Measurements from ENCODE around the gene EYS.

EYS gene

GRCh38 chr6:64926051-64926450 is 781.0 kb downstream of the EYS start:
- DNase-seq: no peak

- DNase-seq: no peak
Measured at GRCh38 chr6:64920257-64920656, 786.8 kb downstream of the EYS start.

DNA sequence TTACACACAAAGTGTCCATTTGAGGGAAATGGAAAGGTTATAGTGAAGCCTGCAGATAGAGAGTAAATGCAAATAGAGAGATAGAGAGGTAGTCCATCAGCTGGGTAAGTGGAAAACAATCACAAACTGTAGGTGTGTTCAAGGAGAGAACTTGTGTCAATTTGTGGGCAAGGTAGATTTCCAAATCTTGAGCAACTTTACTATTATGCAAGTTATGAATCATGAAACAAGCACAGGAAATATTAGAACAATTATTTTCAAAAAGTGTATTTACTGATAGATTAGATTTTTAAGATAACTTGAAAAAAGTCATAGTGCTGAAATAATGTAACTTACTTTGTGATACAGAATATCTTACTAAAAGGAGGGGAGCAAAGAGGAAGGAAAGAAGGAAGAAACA is 792.9 kb downstream of the EYS start:
- no peak for DNase-seq

GRCh38 chr6:64912966-64913365 is 794.1 kb downstream of the EYS start:
- no peak for DNase-seq

GRCh38 chr6:64908104-64908503 is 798.9 kb downstream of the EYS start:
- DNase-seq: no peak

GRCh38 chr6:64904616-64905015 is 802.4 kb downstream of the EYS start:
- no peak for DNase-seq

- DNase-seq: no peak
Measured at GRCh38 chr6:64902596-64902995, 804.4 kb downstream of the EYS start.

DNA sequence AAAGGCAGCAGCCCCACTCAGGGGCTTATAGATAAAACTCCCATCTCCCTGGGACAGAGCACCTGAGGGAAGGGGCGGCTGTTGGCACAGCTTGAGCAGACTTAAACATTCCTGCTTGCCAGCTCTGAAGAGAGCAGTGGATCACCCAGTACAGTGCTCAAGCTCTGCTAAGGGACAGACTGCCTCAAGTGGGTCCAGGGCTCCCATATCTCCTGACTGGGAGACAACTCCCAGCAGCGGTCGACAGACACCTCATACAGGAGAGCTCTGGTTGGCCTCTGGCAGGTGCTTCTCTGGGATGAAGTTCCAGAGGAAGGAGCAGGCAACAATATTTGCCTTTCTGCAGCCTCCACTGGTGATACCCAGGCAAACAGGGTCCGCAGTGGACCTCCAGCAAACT is 810.1 kb downstream of the EYS start:
- no peak for DNase-seq

DNA sequence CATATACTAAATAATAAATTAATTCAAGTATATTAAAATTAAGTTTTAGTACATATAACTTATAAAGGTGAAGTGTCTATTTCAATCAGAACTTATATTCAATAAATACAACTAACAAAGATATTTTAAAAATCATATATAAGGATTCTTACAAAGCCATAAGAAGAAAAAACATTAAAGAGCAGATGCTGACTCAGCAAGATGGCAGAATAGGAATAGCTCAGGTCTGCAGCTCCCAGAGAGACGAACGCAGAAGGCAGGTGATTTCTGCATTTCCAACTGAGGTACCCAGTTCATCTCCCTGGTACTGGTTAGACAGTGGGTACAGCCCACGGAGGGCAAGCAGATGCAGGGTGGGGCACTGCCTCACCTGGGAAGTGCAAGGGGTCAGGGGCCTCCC is 811.1 kb downstream of the EYS start:
- no peak for DNase-seq

- no peak for DNase-seq
Measured at GRCh38 chr6:64890609-64891008, 816.4 kb downstream of the EYS start.

DNA sequence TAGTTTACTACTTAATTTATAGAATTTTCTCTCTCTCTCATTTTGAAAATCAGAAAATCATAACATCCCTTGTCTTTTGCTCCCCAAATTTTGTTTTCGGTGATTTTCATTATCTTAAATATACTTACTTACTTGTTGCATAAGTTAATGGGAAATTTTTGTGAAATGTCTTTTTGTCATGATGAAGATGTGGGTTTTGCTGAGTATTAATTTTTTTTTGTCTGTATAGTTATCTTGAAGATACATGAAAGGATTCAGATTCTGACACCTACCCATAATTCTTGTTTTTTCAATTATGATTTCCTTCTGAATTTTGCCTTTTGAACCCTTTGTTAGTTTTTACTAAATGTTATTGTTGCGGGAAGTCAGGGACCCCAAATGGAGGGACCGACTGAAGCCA is 817.9 kb downstream of the EYS start:
- DNase-seq: no peak

DNA sequence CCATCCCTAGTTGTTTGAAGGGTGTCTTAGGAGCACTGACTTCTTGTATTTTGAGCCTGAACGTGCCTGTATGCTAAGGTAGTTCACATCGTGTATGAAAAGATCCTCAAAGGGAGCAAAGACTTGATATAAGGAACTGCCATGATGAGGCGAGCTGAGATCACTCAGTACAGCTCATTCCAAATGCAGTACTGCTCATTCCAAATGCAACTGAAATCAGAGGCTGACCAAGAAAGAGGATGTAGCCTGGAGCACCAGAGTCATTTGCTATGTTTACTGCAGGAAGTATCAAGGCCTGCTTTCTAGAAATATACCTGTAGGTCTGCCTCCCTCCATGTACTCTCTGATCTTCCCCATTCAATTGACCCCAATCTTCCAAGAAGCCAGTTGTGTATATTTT is 832.2 kb downstream of the EYS start:
- DNase-seq: no peak

DNA sequence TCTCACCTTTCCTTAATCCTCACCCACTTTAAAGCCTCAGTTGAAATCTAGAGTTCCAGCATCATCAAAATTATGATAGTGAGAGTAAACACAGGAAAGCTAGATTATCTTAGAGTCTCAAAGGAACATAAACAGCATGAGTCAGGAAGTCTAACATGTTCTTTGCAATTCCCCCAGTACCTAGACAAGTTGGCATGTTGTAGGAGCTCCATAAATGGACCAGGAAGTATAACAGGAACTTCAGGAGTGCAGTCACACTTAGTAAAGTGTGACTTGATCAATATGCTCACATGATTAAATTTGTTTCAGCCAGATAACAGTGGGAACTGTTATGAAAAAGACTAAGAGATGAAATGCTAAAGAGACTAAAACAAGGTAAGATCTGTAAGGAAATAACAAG is 834.4 kb downstream of the EYS start:
- DNase-seq: no peak

DNA sequence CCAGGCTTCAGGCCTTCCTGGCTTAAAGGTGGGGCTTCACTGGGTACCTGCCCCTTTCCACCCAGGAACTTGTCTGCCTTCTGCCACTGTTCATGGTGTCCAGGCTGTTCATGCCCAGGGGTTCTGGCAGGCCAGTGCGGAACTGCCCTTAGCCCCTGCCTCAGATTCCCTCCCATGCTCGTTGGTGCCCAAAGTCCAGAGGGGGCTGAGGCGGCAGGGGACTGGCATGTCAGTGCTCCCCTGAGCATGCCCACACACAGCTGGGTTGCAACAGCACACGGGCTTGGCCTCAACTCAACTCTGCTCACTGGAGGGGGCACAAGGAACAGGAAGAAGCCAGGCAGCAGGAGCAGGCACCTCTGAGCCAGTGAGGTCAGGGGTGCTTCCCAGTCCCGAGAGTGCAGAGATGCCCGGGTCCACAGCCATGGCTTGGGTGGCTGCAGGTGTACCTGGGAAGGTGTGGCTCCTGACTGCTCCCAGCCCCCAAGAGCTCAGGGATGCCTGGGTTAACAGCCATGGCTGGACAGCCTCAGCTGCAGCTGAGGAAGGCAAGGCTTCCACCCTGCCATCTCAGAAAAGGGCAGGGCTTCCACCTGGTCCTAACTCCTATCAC is 845.9 kb downstream of the EYS start:
- DNase-seq: no peak

DNA sequence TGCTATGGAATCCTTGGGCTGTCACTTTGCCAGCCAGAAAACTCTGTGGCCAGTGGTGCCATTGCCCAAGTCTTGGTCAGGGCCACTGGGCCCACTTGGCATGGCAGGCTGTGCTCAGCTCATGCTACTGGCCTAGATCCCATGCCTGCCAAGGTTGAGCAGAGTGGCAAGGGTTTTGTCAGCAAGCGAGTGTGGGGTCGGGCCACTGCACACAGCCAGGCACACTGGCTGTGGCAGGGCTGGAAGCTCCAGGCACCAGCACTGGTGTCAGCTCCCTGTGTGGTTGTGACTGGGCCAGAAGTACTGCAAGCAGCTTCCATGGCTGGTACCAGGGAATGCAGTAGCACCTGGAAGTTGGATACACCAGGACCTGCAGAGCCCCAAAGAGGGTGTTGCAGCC is 846.8 kb downstream of the EYS start:
- no peak for DNase-seq

- DNase-seq: no peak
Measured at GRCh38 chr6:64850121-64850520, 856.9 kb downstream of the EYS start.

DNA sequence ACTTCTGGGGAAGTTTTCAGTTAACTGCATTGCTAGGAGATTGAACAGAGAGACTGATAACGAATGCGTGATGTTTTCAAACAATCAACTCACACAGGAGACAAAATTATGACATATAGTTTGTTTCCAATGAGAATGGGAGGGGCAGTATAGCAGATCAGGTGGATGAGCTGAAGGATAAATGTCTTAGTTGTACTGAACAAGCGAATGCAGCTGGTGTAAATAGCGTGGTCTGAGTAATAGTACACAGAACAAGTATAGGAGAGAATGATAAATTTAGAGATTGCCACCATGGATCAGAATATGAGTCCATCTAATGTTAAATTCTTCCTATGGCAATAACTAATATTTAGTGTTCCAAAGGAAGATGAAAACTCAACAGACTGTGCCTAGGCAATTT is 858.6 kb downstream of the EYS start:
- DNase-seq: no peak

DNA sequence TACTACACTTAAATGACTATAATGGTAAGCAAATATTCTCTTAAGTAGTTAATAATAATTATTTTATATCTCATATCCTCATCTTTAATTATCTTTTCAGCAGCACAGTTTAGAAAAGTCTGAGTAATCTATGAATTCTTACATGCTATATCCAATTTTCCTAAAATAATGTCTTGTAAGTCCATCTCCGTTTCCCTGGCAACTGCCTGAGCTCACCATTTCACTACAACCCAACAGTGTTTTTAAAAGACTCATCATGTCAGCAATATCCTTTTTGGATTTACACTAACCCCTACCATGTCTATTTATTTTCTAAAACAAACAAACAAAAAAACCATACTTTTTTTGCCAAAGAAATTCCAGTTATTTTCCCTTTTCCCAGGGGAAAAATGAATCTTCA is 859.6 kb downstream of the EYS start:
- no peak for DNase-seq

GRCh38 chr6:64838726-64839125 is 868.3 kb downstream of the EYS start:
- DNase-seq: no peak

DNA sequence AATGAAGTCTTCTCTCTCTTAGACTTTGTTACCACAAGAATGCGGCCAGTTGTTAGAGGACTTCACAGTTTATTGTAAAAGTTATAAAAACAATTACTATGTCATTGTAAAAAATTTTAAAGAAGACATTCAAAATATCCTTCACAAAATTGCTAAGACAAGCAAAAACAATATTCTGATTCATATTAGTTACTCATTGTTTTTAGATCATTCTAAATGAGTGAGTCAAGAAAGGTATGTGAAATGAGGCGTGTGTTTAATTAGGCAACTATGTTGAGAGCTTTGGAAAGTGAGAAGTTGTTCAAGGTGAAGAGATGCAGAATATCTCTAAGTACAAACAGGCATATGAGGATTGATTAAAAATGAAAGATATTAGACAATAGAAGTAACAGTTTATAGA is 875.3 kb downstream of the EYS start:
- no peak for DNase-seq

DNA sequence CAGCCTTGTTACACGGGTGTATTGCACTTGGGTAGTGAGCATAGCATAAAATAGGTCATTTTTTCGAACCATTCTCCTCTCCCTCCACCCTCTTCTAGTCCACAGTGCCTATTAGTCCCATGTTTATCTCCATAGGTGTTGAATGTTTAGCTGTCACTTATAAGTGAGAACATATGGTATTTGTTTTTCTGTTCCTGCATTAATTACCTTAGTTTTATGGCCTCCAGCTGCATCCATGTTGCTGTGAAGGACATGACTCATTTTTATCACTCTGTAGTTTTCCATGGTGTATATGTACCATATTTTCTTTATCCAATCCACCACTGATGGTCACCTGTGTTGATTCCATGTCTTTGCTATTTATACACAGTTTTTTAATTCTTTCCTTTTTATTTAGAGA is 889.5 kb downstream of the EYS start:
- DNase-seq: no peak

GRCh38 chr6:64815718-64816117 is 891.3 kb downstream of the EYS start:
- DNase-seq: no peak

GRCh38 chr6:64812138-64812537 is 894.9 kb downstream of the EYS start:
- no peak for DNase-seq

DNA sequence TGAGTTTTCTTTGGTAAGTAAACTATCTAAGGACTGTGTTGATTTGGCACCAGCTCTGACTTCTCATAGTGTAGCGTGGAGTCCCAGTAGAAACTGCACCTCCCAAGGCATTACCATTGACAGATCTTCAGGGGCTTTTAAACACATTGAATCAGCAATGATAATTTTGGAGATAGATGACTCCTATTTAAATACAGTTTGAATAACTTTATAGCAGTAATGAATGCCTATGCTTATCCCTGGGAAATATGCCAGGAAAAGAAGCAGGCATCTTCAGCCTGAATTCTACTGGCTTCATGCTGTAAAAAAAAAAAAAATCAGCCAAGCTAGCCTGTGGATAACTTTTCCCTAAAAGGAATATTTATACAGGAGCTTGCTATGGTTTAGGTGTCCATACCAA is 895.9 kb downstream of the EYS start:
- DNase-seq: no peak

DNA sequence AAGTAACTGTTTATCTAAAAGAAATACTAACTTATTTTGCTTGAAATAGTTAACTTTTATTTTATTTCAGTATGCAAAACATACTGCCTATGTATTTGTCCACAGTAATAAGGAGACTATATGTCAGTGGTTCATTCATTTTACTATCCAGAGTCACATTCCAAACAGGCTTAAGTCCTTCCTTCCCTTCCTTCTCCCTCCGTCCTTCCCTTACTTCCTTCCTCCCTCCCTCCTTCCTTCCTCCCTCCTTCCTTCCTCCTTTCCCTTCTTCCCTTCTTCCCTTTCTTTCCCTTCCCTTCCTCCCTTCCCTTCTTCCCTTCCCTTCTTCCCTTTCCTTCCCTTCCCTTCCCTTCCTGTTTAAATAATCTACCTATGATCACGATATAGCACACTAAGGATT is 899.2 kb downstream of the EYS start:
- DNase-seq: no peak
